ENCODE data around the gene GPN2. TPM values are rescaled to one million over a fixed set of nuclear protein-coding genes. Genes with fewer than 3 reads are reported as not detected.

The GPN2 gene
- 10.0 and 13.0 TPM in 2 replicates for total RNA-seq (2014; rRNA removed; shearing (Covaris generic); ENCODE audit: low replicate concordance)

GRCh38 chr1:26889551-26890466, at the start of gene GPN2:
Gene GPN2 (minus strand): TSS chr1:26890283. CDS start chr1:26890096, 187 bp downstream.
- DNase-seq: peak; percentile 71
- no peaks in the 10 kb centered on the region for H3K9me3 ChIP-seq
- H3K27me3 ChIP-seq: no peaks in the 10 kb centered on the region
- peaks cover 48% of the 10 kb centered on the region for H3K36me3 ChIP-seq
- H3K4me3 ChIP-seq: peak within 1 kb of the TSS; percentile 99

GRCh38 chr1:26938659-26939025, 48.6 kb upstream of the GPN2 start:
- DNase-seq: no peak
- peaks cover 65% of the 10 kb centered on the region for H3K36me3 ChIP-seq
- H3K27me3 ChIP-seq: no peaks in the 10 kb centered on the region
- H3K4me3 ChIP-seq: no peak overlapping the region
- H3K9me3 ChIP-seq: no peaks in the 10 kb centered on the region

GRCh38 chr1:26938004-26938658, 48.0 kb upstream of the GPN2 start:
- Histone ChIP-seq H3K27me3 (no peaks in the 10 kb centered on the region), H3K9me3 (no peaks in the 10 kb centered on the region), H3K36me3 (peaks cover 65% of the 10 kb centered on the region), H3K4me3 (no peak overlapping the region)
- no peak for DNase-seq

GRCh38 chr1:26936823-26937222, 46.7 kb upstream of the GPN2 start:
- H3K36me3 ChIP-seq: peaks cover 63% of the 10 kb centered on the region
- H3K4me3 ChIP-seq: no peak overlapping the region
- H3K9me3 ChIP-seq: no peaks in the 10 kb centered on the region
- no peak for DNase-seq
- H3K27me3 ChIP-seq: no peaks in the 10 kb centered on the region

GRCh38 chr1:26932531-26932930, 42.4 kb upstream of the GPN2 start:
- Histone ChIP-seq H3K27me3 (no peaks in the 10 kb centered on the region), H3K4me3 (no peak overlapping the region), H3K9me3 (no peaks in the 10 kb centered on the region), H3K36me3 (peaks cover 71% of the 10 kb centered on the region)
- no peak for DNase-seq

GRCh38 chr1:26923711-26924110, 33.6 kb upstream of the GPN2 start:
- no peaks in the 10 kb centered on the region for H3K27me3 ChIP-seq
- H3K9me3 ChIP-seq: no peaks in the 10 kb centered on the region
- H3K36me3 ChIP-seq: peaks cover 62% of the 10 kb centered on the region
- H3K4me3 ChIP-seq: no peak overlapping the region
- peak; percentile 26 for DNase-seq

GRCh38 chr1:26922901-26923300, 32.8 kb upstream of the GPN2 start:
- peaks cover 54% of the 10 kb centered on the region for H3K36me3 ChIP-seq
- H3K27me3 ChIP-seq: no peaks in the 10 kb centered on the region

GRCh38 chr1:26922431-26922729, 32.3 kb upstream of the GPN2 start:
- Histone ChIP-seq H3K27me3 (no peaks in the 10 kb centered on the region), H3K36me3 (peaks cover 49% of the 10 kb centered on the region), H3K9me3 (no peaks in the 10 kb centered on the region), H3K4me3 (peak overlapping the region; percentile 95)
- DNase-seq: no peak

More at GRCh38 chr1:26922901-26923300, 32.8 kb upstream of the GPN2 start:
- Histone ChIP-seq H3K4me3 (peak overlapping the region; percentile 95), H3K9me3 (no peaks in the 10 kb centered on the region)
- no peak for DNase-seq

GRCh38 chr1:26921540-26922430, 31.7 kb upstream of the GPN2 start, which contains the start of gene NUDC:
Gene NUDC (plus strand): TSS chr1:26921743. CDS start chr1:26921849, 106 bp downstream.
- no peaks in the 10 kb centered on the region for H3K27me3 ChIP-seq
- peaks cover 45% of the 10 kb centered on the region for H3K36me3 ChIP-seq
- H3K9me3 ChIP-seq: no peaks in the 10 kb centered on the region
- DNase-seq: peak; percentile 97
- peak within 1 kb of the TSS; percentile 95 for H3K4me3 ChIP-seq

- peaks cover 39% of the 10 kb centered on the region for H3K36me3 ChIP-seq
- H3K4me3 ChIP-seq: peak overlapping the region; percentile 95
- H3K9me3 ChIP-seq: no peaks in the 10 kb centered on the region
- H3K27me3 ChIP-seq: no peaks in the 10 kb centered on the region
- no peak for DNase-seq
Measured at GRCh38 chr1:26921126-26921539, 31.1 kb upstream of the GPN2 start.

GRCh38 chr1:26915204-26915842, 25.2 kb upstream of the GPN2 start:
- Histone ChIP-seq H3K27me3 (no peaks in the 10 kb centered on the region), H3K4me3 (no peak overlapping the region), H3K9me3 (no peaks in the 10 kb centered on the region), H3K36me3 (no peaks in the 10 kb centered on the region)
- DNase-seq: peak; percentile 14

GRCh38 chr1:26913754-26914619, 23.9 kb upstream of the GPN2 start, which contains the start of gene NR0B2:
Gene NR0B2 (minus strand): TSS chr1:26913975. CDS start chr1:26913940, 35 bp downstream.
- DNase-seq: no peak
- Histone ChIP-seq H3K36me3 (no peaks in the 10 kb centered on the region), H3K9me3 (no peaks in the 10 kb centered on the region), H3K4me3 (no peak within 1 kb of the TSS), H3K27me3 (no peaks in the 10 kb centered on the region)

GRCh38 chr1:26913389-26913753, 23.3 kb upstream of the GPN2 start:
- DNase-seq: no peak
- Histone ChIP-seq H3K27me3 (no peaks in the 10 kb centered on the region), H3K4me3 (no peak overlapping the region), H3K9me3 (no peaks in the 10 kb centered on the region), H3K36me3 (no peaks in the 10 kb centered on the region)

GRCh38 chr1:26912147-26912490, 22.0 kb upstream of the GPN2 start:
- Histone ChIP-seq H3K9me3 (no peaks in the 10 kb centered on the region), H3K27me3 (no peaks in the 10 kb centered on the region), H3K36me3 (no peaks in the 10 kb centered on the region), H3K4me3 (no peak overlapping the region)
- no peak for DNase-seq

- Histone ChIP-seq H3K9me3 (no peaks in the 10 kb centered on the region), H3K27me3 (no peaks in the 10 kb centered on the region), H3K4me3 (no peak overlapping the region), H3K36me3 (no peaks in the 10 kb centered on the region)
- no peak for DNase-seq
Measured at GRCh38 chr1:26911399-26912146, 21.5 kb upstream of the GPN2 start.

Data from MG63 (cell line).